HG02885 (cell line): ENCODE measurements around the gene FMNL3.

Experiments used
- ATAC-seq: cut with Tn5 transposase; IDR thresholded peaks from one replicate; pipeline ENCODE4 v1.9.1; 2021; ENCODE audit warnings: mild to moderate bottlenecking; ENCODE audit not compliant: unreplicated experiment, poor library complexity

Gene FMNL3

DNA sequence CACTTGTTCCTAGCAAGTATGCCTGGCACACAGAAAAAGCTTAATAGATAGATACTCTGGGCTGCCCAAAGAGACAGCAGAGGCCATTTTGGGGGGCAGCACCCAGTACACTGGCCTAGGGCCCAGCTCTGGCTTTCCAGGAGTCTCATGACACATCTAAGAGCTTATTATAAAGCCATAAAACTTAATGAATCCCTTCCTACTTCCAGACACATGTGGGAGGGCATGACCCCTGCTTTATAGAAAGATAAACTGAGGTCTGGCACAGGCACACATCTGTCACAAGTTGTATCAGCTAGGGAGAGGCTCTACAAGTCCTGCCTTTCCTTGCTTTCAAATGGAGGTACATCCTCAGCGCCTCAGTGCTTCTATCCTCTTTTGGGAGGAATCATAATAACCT is 27.1 kb downstream of the FMNL3 start:
- no peak for ATAC-seq

DNA sequence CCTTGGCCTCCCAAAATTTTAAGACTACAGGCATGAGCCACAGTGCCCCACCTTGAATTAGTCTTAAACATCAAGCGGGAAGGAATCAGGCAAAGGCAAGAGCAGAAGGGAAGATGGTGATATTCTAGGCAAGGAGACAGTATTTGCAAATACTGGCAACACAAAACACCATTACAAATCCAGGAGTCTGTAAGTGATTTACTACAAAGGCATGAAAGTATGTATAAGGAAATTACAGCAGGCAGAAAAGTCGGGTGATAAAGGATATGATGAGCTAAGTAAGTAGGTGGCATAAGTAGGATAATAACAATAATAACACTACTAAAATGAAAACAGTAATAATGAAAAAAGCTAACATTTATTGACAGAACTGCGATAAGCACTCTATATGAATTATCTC is 28.5 kb downstream of the FMNL3 start:
- ATAC-seq = no peak

DNA sequence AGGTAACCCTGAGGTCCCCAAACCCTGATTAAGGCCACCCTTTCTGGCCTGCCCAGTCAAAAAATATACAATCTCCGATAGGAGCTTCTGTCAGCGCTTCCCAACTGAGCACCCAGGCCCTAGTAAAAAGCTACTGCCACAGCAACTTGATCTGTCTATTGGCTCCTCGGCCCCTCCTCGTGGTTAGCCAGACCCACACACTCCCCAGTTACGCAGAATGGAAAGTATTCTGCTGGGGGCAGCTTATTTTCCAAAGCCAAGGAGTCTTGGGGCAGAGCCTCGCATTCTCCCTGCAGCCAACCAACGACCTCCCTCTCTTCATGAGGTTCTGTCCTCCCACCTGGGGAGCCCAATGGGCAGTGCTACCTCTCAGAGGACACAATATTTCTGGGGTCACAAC is 32.1 kb downstream of the FMNL3 start:
- ATAC-seq = no peak

DNA sequence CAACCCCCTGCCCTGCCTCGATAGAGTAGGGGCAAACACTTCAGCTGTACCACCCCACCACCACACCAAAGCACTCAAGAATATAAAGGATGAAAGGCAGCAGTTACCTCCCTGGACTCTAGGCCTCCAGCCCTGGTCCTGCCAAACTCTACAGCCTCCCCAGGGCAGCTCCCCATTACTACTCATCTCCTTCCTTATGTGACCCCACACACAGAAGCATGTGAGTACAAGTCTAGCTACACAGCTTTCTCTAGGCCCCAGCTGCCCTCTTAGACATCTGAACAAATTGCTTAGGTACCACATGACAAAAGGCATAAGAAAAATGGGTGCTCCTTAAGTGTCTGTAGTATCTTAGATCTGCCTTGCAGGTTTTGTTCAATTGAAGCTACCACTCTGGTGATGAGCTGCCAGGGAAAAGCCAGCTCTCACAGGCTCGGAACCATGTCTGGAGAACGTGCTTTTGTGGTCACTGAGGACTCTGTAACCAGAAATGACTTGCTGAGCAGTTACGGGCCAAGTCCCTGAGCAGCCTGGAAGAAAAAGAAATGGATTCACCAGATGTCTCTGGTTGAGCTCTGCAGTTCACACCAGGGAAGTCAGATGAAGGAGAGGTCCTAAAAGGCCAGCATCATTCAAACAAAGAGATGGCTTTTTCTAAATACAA is 32.8 kb downstream of the FMNL3 start:
- ATAC-seq = no peak

DNA sequence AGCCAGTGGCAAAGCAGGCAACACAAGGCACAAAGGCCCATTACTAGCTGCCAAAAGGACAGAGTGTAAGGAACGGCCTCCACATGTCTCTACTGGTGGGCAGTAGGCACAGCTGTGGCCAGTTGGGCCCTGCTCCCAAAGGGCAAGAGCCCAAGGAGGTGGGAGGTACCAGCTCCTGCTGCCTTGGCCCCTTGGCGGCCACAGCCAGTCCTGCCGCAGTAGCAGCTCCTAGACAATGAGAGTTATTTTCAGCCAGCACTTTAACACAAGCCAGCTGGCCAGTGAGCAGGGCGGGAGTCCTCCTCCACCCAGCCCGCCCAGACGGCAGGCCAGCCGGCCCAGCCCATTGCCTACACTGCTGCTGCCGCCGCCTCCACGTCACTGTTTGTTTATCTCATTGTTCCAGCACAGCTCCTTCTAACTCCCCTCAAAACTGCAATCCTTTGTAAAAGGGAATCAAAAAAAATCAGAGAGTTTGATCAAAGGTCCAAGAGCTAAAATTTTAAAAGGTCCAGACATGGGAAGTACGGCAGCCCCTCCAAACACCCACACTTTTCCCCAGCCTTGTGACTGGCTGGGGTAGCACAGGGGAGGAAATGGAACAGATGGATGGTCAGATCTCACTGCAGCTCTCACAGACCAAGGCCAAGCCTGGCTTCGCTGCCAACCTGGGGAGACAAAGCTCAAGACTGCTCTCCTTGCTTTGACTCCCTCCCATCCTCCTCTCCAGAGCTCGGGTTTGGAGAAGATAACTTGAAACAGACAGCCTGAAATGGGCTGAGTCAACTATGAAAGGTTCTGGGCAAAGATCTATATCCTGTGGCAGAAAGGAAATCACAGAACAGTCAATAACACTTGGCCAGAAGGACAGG is 33.5 kb downstream of the FMNL3 start:
- no peak for ATAC-seq

DNA sequence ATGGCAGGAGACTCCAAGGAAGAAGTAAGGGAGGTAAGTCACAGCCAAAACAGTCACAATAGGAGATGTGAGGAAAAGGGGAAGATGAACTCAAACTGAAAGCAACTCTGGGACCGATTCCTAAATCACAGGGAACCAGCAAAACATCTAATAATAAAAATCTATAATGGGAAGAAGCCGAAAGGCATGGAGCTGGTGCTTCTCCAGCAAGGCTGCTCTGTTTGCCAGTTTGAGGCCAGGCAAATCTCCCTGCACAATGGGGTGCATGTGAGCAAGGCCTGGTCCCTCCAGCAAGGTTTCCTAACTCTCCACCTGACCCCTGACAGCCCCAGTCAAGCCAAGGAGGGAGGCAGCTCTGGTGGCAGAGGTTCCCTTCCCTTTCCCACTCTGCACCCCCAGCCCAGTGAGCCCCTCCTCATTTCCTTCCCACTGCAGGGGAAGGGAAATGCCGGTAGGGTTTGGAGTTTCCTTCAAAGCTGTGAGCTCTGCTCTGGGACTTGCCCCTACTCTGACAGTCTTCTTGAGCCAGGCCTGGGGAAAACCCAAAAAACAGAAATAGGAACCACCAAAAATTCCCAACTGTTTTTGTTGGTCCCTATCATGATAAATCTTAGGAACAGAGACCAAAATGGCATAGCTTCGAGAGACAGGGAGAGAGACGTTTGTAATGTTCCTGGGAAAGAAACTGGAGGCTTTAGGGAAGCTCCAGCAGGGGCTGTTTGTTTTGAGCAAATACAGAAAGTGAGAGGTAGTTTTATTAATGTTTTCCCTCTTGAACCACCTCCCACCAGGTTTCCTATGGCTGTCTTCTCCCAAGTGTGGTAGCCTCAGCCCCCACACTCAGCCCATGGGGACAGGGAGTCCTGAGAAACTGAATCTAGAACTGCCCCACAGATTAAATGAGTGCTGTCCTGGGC is 34.6 kb downstream of the FMNL3 start:
- ATAC-seq = no peak

DNA sequence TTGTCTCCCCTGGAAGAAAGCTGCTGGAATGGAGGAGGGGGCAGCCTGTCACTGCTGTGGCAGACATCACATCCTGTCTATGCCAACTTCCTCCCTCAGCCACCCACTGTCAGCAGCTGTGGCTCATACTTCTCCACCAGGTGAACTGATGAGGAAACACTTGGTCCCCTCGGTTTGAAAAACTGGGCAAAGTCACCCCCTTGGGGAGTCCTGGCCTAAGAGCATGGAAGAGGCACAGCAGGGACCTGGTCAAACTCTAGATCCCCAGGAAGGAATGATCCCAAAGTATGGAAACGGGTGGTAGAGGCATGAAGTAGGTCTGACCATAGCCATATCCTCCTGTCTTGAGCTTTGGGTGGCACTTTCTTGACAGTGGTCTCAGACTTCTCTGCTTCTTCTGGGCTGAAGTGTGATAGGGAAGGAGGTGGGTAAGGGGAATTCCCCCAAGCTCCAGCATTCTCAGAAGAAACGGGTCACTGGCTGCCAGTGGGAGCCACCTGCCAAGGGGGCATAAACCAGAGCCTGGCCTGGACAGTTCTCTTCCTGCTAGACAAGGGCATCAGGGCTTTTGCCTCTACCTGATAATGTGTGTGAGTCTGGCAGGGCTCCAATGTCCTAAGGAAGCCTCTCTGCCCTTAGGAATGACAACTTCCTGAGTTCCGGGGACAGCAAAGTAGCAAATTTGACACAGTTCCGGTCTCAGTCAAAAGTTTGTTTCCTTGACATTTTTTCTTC is 36.0 kb downstream of the FMNL3 start:
- no peak for ATAC-seq

DNA sequence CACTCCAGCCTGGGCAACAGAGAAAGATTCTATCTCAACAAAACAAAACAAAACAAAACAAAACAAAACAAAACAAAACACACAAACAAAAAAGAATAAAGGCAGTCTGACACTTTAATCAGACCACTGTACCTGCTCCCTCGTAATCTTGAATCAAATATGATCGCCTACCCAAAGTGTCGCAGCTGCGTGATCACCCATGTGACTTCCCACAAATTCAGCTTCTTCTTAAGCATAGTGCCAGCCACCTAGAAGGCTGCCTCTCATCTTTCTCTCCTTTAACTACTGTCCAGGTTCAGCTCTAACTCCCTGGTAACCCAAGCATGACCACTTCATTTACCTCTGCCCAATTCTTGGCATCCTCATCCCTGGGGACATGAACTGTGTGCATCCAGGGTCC is 37.4 kb downstream of the FMNL3 start:
- no peak for ATAC-seq

DNA sequence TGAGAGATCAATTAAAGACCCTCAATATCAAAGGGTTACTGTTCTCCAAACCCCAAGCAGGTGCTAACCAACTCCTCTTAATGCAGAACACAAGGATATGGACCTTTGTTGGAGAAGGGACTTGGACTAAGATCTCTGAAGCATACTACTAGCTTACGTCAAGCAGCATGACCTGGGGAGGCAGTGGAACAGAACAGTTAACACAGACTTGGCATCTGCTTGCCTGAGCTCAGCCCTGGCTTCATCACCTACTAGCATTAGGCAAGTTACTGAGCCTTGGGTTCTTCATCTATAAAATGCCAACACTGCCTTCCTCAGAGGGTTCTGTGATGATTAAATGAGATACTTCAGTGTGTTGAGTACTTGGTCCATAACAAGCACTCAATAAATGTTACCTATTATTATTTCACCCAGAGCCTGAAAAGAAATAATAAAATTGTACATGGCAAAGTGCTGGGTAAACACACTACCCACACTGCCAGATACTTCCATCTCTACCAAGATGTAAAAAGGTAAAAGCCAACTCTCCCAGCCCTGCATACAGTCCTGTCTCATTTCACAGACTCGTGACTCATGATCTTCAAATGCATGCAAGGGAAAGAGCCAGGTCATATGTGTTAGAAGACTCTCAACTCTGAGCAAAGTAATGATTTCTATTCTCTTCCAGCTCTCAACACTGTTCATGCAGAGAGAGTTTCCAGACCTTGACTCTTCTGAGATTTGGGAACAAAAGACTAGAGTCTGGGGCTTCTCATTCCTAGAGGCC is 39.7 kb downstream of the FMNL3 start:
- no peak for ATAC-seq

DNA sequence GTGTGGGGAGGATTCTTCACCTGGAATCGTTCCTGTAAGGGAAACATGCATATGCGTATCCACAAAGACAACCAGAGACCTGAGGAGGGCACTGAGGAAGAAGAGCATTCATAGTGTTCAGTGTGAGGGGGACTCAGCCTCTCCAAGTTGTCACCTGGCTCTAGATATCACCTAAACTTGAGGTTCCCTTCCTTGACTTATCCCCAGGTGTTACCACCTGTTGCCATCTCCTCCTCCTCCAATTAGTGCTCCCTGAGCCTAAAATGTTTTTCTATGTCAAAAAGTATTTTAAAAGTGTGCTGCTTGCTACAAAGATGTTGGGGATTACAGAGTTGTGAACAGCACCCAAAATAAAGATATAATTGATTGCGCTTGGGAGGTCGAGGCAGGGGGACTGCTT is 41.0 kb downstream of the FMNL3 start:
- ATAC-seq = no peak

DNA sequence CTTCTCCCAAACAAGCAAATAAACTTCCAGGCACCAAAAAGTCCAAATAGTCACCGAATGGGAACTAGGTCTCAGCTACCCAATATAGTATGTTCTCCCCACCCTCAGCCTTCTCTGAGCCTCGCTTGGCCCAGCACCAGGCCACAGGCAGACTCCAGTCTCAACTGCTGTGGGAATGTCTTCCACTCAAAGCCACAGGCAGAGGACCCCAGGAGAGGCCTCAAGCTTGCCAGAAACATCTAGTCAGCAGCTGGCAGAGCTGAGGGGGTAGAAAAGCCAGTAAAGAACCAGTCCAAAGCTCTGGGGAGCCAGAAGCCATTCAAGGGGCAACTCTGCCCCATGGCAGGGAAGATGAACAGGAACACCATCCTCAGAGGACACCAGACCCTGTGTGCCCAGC is 41.8 kb downstream of the FMNL3 start:
- ATAC-seq = no peak

DNA sequence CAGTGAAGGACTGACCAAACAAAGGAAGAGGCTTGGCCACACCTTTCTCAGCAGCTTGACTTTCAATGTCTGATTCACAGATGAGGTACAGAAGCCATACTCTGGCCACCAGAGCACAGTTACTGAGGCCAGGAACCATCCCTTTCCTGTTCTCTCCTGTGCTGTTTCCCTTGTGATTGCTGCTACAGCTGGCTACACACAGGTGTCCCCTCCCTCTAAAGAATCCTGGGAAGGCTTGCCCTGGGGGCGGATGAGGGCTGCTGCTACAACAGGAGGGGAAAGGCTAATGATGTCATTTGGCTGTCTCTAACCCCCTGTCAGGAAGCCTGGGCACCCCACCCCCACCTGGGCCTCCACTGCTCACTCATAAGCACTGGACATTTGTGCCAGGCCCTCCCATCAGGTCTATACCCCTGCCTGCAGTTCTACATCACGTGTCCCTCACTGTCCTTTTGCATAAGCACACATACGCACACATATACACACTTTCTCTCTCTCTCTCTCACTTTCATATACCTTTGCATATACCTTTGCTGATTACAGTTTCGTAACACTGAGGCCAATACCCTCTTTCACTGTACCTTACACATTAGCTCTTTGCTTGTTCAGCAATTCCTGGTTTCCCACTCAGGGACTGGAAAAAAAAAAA is 42.5 kb downstream of the FMNL3 start:
- peak; percentile 55 for ATAC-seq

DNA sequence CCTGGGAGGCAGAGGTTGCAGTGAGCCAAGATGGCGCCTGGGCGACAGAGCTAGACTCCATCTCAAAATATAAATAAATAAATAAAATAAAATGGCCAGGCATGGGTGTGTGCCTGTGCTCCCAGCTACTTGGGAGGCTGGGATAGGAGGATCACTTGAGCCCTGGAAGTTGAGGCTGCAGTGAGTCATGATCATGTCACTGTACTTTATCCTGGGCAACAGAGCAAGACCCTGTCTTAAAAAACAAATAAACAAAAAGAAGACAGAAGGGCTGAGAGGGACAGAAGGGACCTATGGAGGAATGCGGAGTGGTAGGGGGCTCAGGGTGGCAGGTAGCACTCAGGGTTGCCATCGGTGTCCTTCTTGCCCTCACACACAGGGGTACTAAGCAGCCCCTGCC is 43.0 kb downstream of the FMNL3 start:
- ATAC-seq = no peak

DNA sequence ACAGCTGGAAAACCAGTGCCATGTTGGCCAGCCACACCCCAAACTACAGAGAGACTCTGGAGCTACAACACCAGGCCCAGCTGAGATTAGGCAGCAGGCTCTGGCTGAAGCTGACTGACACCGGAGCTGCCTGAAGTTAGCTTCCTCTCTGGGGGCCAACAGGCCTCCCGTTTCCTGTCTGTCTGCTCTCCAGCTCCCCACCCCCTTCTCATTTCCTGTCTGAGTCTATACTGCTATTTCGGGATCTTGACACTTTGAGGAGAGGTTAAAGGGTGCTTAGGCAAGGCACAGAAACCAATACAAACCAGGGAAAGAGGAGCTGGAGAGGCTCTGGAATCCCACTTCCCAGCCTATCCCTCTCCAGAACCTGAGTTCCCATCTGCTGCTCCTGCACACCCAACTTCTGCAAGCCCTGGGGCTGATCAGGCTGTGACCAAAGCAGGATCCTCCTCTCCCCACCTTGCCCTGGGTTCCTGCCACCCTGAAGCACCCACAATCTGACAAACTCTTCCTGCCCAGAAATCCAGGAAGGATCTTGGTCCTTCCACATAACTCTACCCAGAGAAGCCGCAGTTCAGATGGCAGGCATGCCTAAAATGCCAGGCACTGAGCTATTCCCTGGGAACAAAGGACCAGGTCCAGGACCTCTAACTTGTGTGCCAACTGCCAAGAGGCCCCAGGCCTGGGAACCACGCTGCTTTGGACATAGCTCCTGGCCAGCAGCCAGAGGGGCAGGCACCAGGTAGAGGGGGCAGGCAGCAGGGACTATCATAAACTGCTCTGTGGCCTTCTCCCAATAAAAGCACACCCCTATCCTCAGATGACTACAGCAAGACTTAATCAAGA is 44.0 kb downstream of the FMNL3 start:
- peak; percentile 79 for ATAC-seq

DNA sequence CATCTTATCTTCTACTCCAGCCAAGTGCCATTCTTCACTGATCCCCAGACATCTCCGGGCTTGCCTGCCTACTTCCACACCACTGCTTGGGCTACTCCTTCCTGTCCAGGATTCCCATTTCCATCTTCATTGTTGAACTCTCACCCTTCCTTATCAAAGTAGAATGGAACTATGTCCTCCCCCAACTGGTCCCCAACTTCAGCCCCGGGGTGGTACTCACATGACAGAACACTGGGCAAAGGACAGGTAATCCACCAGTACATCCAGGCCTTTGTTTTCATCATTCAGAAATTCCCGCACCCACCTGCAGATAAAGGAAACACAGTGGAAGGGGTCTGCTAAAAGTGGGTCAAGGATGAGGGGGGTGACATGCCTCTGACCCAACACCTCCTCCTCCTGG is 45.5 kb downstream of the FMNL3 start:
- ATAC-seq = no peak

DNA sequence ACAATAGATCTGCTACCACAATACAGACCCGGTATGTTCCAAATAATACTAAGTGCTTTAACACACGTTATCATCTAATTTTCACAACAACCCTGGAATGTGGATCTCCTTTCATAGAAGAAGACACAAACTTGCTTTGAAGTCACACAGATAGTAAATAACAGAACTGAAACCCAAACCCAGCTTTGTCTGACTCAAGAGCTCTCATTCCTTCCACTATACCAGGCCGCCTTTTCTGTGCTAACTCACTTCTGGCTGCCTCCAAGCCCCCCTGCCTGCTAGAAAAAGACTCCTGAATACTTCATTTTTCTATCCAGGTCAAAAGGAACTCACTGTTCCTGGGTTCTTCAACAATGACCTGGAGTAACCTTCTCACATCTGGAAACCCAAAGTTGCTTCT is 46.0 kb downstream of the FMNL3 start:
- ATAC-seq = peak; percentile 52

DNA sequence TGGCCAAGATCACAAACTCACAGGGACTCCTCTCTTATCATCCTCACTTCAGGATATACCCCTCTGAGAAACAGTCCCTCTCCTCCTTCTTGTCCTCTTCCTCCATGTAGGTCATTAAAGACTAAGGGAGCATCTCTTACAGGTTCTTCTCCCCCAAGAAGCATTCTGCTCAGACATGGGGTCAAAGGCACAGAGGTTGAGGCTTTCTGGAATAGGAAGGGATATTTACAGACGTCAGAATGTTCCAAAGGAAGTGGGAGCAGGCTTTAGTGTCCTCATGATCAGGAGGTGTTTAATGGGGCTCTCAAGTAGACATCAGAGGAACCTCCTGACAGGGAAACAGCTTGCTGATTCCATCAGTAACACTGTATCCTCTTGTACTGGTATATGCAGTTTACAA is 47.5 kb downstream of the FMNL3 start:
- no peak for ATAC-seq

DNA sequence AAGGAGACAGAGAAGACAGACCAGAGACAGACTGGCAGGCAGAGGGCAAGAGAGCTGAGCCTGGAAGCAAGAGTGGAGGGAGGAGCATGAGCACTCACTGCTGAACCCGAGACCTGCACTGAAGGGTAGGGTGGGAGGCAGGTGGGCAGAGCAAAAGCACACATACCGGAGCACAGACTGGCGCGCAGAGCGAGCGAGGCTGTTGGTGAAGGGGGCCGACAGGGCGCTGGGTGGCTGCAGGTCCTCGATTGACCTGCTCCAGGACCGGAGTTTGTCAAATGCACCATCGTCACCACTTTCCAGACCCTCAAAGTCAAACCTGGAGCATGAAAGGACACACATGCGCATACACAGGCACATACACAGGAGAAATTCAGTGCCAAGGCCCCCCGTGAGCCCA is 48.9 kb downstream of the FMNL3 start:
- no peak for ATAC-seq
